Amniotic stem cell (primary cell): Measurements from ENCODE around the gene STIM1.
"Not testable (repeated sequence)": the region's sequence is repeated elsewhere in the genome, so short reads cannot be mapped to it uniquely, and the experiment has no call there.

Experiments
- DNase-seq: peaks from one replicate; lab custom pipeline; 2025; lab: John Stamatoyannopoulos, UW

The STIM1 gene

GRCh38 chr11:3855808-3856491 lies 486 bp downstream of the STIM1 start:
- DNase-seq: no peak

- no peak for DNase-seq
Observed at GRCh38 chr11:3856856-3857553, 1.5 kb downstream of the STIM1 start.

GRCh38 chr11:3857628-3858027 lies 2.2 kb downstream of the STIM1 start:
- DNase-seq: no peak

- DNase-seq: no peak
Observed at GRCh38 chr11:3859373-3859881, 4.0 kb downstream of the STIM1 start.

- no peak for DNase-seq
Observed at GRCh38 chr11:3860375-3860774, 4.9 kb downstream of the STIM1 start.

GRCh38 chr11:3860898-3861393 lies 5.5 kb downstream of the STIM1 start:
- DNase-seq: not testable (repeated sequence)

GRCh38 chr11:3861683-3862082 lies 6.2 kb downstream of the STIM1 start:
- DNase-seq: no peak

GRCh38 chr11:3865388-3866193 lies 10.1 kb downstream of the STIM1 start:
- no peak for DNase-seq

GRCh38 chr11:3866206-3866605 lies 10.7 kb downstream of the STIM1 start:
- no peak for DNase-seq

GRCh38 chr11:3866836-3867208 lies 11.4 kb downstream of the STIM1 start:
- DNase-seq: no peak

GRCh38 chr11:3867209-3868091 lies 12.0 kb downstream of the STIM1 start:
- no peak for DNase-seq

GRCh38 chr11:3873712-3874349 lies 18.4 kb downstream of the STIM1 start:
- no peak for DNase-seq

GRCh38 chr11:3876613-3877012 lies 21.1 kb downstream of the STIM1 start:
- DNase-seq: no peak

GRCh38 chr11:3877364-3878257 lies 22.1 kb downstream of the STIM1 start:
- DNase-seq: no peak

- DNase-seq: no peak
Observed at GRCh38 chr11:3878258-3878584, 22.8 kb downstream of the STIM1 start.

GRCh38 chr11:3879216-3879966 lies 23.9 kb downstream of the STIM1 start:
- no peak for DNase-seq

GRCh38 chr11:3879967-3880542 lies 24.6 kb downstream of the STIM1 start:
- no peak for DNase-seq

GRCh38 chr11:3880724-3881123 lies 25.3 kb downstream of the STIM1 start:
- DNase-seq: no peak

GRCh38 chr11:3882655-3883054 lies 27.2 kb downstream of the STIM1 start:
- no peak for DNase-seq
